ENCODE data around the gene ANKMY1. TPM values are rescaled to one million over a fixed set of nuclear protein-coding genes. Genes with fewer than 3 reads are reported as not detected.

Gene ANKMY1
- total and polyA plus RNA-seq, 2 experiments from 2014 or later, result 2.3 to 8.9 TPM

DNA sequence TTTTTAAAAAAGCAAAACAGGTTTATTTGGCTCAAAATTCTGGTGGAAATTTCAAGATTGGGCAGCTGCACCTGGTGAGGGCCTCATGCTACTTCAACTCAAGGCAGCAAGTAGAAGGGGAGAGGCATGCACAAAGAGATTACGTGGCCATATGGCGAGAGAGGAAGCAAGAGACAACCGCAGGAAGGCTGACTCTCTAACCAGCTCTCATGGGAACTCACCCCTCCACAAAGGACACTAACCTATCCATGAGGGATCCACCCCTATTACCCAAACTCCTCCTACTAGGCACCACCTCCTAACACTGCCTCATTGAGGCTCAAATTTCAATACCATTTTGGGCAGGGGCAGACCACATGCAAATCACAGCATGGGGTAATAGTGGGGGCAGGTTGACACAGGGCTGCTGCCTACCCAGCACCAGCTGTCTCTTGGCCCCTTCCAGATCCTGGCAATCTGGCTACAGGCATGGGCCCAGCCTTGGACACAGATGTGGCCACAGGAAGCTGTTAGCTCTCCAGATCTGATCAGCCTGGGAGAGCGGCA, 26.8 kb upstream of the ANKMY1 start:
- Mint-ChIP-seq H3K27ac (no peak overlapping the region), H3K36me3 (ENCODE audit: low read depth) (peaks cover 6% of the 10 kb centered on the region; the same call in 2 of the 3 replicates), H3K4me1 (peaks cover 46% of the 10 kb centered on the region), H3K9me3 (no peaks in the 10 kb centered on the region), H3K4me3 (peak overlapping the region; percentile 96), H3K27me3 (ENCODE audit: insufficient read depth, low read depth, poor library complexity) (peaks cover 26% of the 10 kb centered on the region)
- H3K4me1 ChIP-seq (ENCODE audit: insufficient read depth), result peaks cover 20% of the 10 kb centered on the region
- H3K27me3 ChIP-seq (ENCODE audit: insufficient read depth), result no peaks in the 10 kb centered on the region
- no peaks in the 10 kb centered on the region for H3K9me2 ChIP-seq (ENCODE audit: insufficient read depth)
- no peak overlapping the region for H2AFZ ChIP-seq
- no peak overlapping the region for H3K27ac ChIP-seq (ENCODE audit: low read depth)
- ATAC-seq, result peak; percentile 37
- peaks cover 75% of the 10 kb centered on the region for H3K79me2 ChIP-seq (replicated peaks; ENCODE audit: insufficient read depth)
- peaks cover 40% of the 10 kb centered on the region for H4K20me1 ChIP-seq (replicated peaks; ENCODE audit: insufficient read depth)
- peak; percentile 65 for DNase-seq (ENCODE audit: low spot score)
- TF ChIP-seq NANOG (IDR thresholded peaks at IDR 0.05; ENCODE audit: borderline replicate concordance) (no peak), ZNF114 (CRISPR knock-in tag; IDR thresholded peaks at IDR 0.05) (no peak), EZH2 (IDR thresholded peaks at IDR 0.05; ENCODE audit: low read depth, unreplicated experiment) (no peak), CREB1 (CRISPR knock-in tag; IDR thresholded peaks at IDR 0.05; ENCODE audit: low read depth) (no peak), ETS1 (IDR thresholded peaks at IDR 0.05) (no peak), ZNF331 (CRISPR knock-in tag; IDR thresholded peaks at IDR 0.05; ENCODE audit: low read depth) (no peak), STAT1 (IDR thresholded peaks at IDR 0.05; ENCODE audit: unreplicated experiment) (no peak), JUNB (IDR thresholded peaks at IDR 0.05; ENCODE audit: unreplicated experiment) (no peak), EZH2phosphoT487 (IDR thresholded peaks at IDR 0.05; ENCODE audit: unreplicated experiment) (no peak), POLR2AphosphoS5 (IDR thresholded peaks at IDR 0.05; ENCODE audit: low read depth) (no peak)
- TF ChIP-seq, protein P1, sequence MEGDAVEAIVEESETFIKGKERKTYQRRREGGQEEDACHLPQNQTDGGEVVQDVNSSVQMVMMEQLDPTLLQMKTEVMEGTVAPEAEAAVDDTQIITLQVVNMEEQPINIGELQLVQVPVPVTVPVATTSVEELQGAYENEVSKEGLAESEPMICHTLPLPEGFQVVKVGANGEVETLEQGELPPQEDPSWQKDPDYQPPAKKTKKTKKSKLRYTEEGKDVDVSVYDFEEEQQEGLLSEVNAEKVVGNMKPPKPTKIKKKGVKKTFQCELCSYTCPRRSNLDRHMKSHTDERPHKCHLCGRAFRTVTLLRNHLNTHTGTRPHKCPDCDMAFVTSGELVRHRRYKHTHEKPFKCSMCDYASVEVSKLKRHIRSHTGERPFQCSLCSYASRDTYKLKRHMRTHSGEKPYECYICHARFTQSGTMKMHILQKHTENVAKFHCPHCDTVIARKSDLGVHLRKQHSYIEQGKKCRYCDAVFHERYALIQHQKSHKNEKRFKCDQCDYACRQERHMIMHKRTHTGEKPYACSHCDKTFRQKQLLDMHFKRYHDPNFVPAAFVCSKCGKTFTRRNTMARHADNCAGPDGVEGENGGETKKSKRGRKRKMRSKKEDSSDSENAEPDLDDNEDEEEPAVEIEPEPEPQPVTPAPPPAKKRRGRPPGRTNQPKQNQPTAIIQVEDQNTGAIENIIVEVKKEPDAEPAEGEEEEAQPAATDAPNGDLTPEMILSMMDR (conservative IDR thresholded peaks at IDR 0.05; ENCODE audit: low read depth in 2 of 2), result no peak
- H3F3A ChIP-seq (replicated peaks; ENCODE audit: low read depth), result 0 out of 2 replicates have a peak, but pooled peaks cover 2% of the 10 kb centered on the region
- peak overlapping the region; percentile 97 for H3K4me2 ChIP-seq
- no peaks in the 10 kb centered on the region for H3K36me3 ChIP-seq (ENCODE audit: insufficient read depth)
- peak overlapping the region; percentile 94 for H3K4me3 ChIP-seq

DNA sequence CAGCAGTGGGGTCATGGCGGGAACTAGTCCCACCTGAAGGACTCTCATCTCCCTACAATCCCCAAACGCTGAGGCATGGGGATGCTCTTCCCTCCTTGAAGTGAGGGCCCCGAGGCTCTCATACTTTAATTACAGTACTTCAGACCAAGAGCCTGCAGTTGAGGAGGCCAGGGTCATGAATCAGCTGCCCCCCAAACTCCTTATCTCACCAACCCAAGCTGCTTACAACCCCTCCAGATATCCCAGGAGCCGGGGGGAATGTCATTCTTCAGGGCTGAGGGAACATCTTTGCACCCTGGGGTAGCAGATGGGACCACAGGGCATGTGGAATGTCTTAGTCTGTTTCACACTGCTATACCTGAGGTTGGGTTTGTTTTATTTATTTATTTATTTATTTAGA, 26.0 kb upstream of the ANKMY1 start:
- no peak for ATAC-seq
- H3K4me1 Mint-ChIP-seq, result peaks cover 42% of the 10 kb centered on the region
- TF ChIP-seq EZH2 (IDR thresholded peaks at IDR 0.05; ENCODE audit: low read depth, unreplicated experiment) (no peak), ZNF331 (CRISPR knock-in tag; IDR thresholded peaks at IDR 0.05; ENCODE audit: low read depth) (no peak), ZNF114 (CRISPR knock-in tag; IDR thresholded peaks at IDR 0.05) (no peak), POLR2AphosphoS5 (IDR thresholded peaks at IDR 0.05; ENCODE audit: low read depth) (no peak), CREB1 (CRISPR knock-in tag; IDR thresholded peaks at IDR 0.05; ENCODE audit: low read depth) (no peak), EZH2phosphoT487 (IDR thresholded peaks at IDR 0.05; ENCODE audit: unreplicated experiment) (no peak), NANOG (IDR thresholded peaks at IDR 0.05; ENCODE audit: borderline replicate concordance) (no peak), STAT1 (IDR thresholded peaks at IDR 0.05; ENCODE audit: unreplicated experiment) (no peak), JUNB (IDR thresholded peaks at IDR 0.05; ENCODE audit: unreplicated experiment) (no peak)
- TF ChIP-seq, protein P1 (conservative IDR thresholded peaks at IDR 0.05; ENCODE audit: low read depth in 2 of 2), result no peak

More for the DNA sequence above, 26.0 kb upstream of the ANKMY1 start:
- Mint-ChIP-seq H3K36me3 (ENCODE audit: low read depth) (peaks cover 3% of the 10 kb centered on the region; the same call in 2 of the 3 replicates), H3K27ac (no peak overlapping the region), H3K9me3 (no peaks in the 10 kb centered on the region), H3K27me3 (ENCODE audit: insufficient read depth, low read depth, poor library complexity) (peaks cover 29% of the 10 kb centered on the region), H3K4me3 (no peak overlapping the region)
- no peak overlapping the region for H2AFZ ChIP-seq
- no peaks in the 10 kb centered on the region for H3K27me3 ChIP-seq (ENCODE audit: insufficient read depth)
- no peak overlapping the region for H3K4me2 ChIP-seq
- H3K4me1 ChIP-seq (ENCODE audit: insufficient read depth), result peaks cover 20% of the 10 kb centered on the region
- H3K27ac ChIP-seq (ENCODE audit: low read depth), result no peak overlapping the region
- no peaks in the 10 kb centered on the region for H3K36me3 ChIP-seq (ENCODE audit: insufficient read depth)
- H3K9me2 ChIP-seq (ENCODE audit: insufficient read depth), result no peaks in the 10 kb centered on the region
- H4K20me1 ChIP-seq (replicated peaks; ENCODE audit: insufficient read depth), result peaks cover 40% of the 10 kb centered on the region
- 0 out of 2 replicates have a peak, but pooled peaks cover 2% of the 10 kb centered on the region for H3F3A ChIP-seq (replicated peaks; ENCODE audit: low read depth)
- no peak overlapping the region for H3K4me3 ChIP-seq
- H3K79me2 ChIP-seq (replicated peaks; ENCODE audit: insufficient read depth), result peaks cover 68% of the 10 kb centered on the region
- no peak for DNase-seq (ENCODE audit: low spot score)
